CD4-positive, alpha-beta T cell (primary cell): ENCODE data around the gene TIPARP. TPM values are rescaled to one million over a fixed set of nuclear protein-coding genes. Genes with fewer than 3 reads are reported as not detected.

Experiments used
- ATAC-seq: fragments of 200-7000 bp; cut with Tn5 transposase; one replicate; pipeline ENCODE4 v1.10.0; 2022; ENCODE audit warnings: mild to moderate bottlenecking; ENCODE audit not compliant: poor library complexity
- CTCF ChIA-PET: fragments of 350-600 bp; sonication (Branson Sonifier 250); formaldehyde crosslinking; loops from one replicate; lab custom pipeline; 2021; ENCODE audit warnings: antibody characterized with exemption, inconsistent platforms; lab: Charles Lee
- POLR2A ChIA-PET: fragments of 350-600 bp; sonication (Branson Sonifier 250); formaldehyde crosslinking; loops from one replicate; lab custom pipeline; 2021; ENCODE audit warnings: antibody characterized with exemption, inconsistent platforms; lab: Charles Lee
- DNase-seq, 14 experiments: peaks; one replicate each; pipeline ENCODE4 v3.0.0-alpha.2; 2013 to 2020; ENCODE audit warnings: mixed read lengths in 2 of 14
- H3K27ac ChIP-seq, 2 donors: one replicate each; pipeline versions ENCODE4 v1.5.1 to v1.7.0; 2013; ENCODE audit warnings: low read length in 2 of 2, low read depth in 1 of 2, mild to moderate bottlenecking in 1 of 2
- H3K27me3 ChIP-seq, 2 experiments: 1 replicate in 1 of 2; 2 replicates in 1 of 2; pipeline versions ENCODE4 v1.6.1 to v1.7.0; 2013; ENCODE audit warnings: low read length in 2 of 2, control low read depth in 1 of 2, mild to moderate bottlenecking in 1 of 2, moderate library complexity in 1 of 2; ENCODE audit not compliant: insufficient read depth in 2 of 2, control insufficient read depth in 1 of 2
- H3K36me3 ChIP-seq: one replicate; pipeline ENCODE4 v1.6.1; 2013; ENCODE audit warnings: low read length, control low read depth; ENCODE audit not compliant: insufficient read depth
- H3K4me1 ChIP-seq: one replicate; pipeline ENCODE4 v1.6.1; 2013; ENCODE audit warnings: low read length, control low read depth; ENCODE audit not compliant: insufficient read depth
- H3K4me3 ChIP-seq: one replicate; pipeline ENCODE4 v1.5.1; 2013; ENCODE audit warnings: mild to moderate bottlenecking, low read length, moderate library complexity
- H3K9me3 ChIP-seq, 2 experiments: 1 replicate in 1 of 2; 2 replicates in 1 of 2; pipeline versions ENCODE4 v1.6.1 to v1.7.0; 2013; ENCODE audit warnings: low read length in 2 of 2, mild to moderate bottlenecking in 2 of 2, control low read depth in 1 of 2, moderate library complexity in 1 of 2; ENCODE audit not compliant: control insufficient read depth in 1 of 2, insufficient read depth in 1 of 2
- H3K27ac Mint-ChIP-seq: one replicate; pipeline ENCODE4 v1.8.0; 2020; ENCODE audit warnings: mixed read lengths
- H3K27me3 Mint-ChIP-seq: one replicate; pipeline ENCODE4 v1.8.0; 2021; ENCODE audit warnings: mixed read lengths
- H3K36me3 Mint-ChIP-seq: one replicate; pipeline ENCODE4 v1.8.0; 2021; ENCODE audit warnings: low read depth, mixed read lengths
- H3K4me1 Mint-ChIP-seq: one replicate; pipeline ENCODE4 v1.8.0; 2021; ENCODE audit warnings: low read depth, mixed read lengths
- H3K4me3 Mint-ChIP-seq: one replicate; pipeline ENCODE4 v1.8.0; 2020; ENCODE audit warnings: mild to moderate bottlenecking, mixed read lengths
- H3K9me3 Mint-ChIP-seq: one replicate; pipeline ENCODE4 v1.8.0; 2020; ENCODE audit warnings: mixed read lengths
- CTCF ChIP-seq: fragments of 200-600 bp; IDR thresholded peaks from one replicate; pipeline ENCODE4 v1.8.0; 2022; ENCODE audit warnings: antibody characterized with exemption, mild to moderate bottlenecking
- intact Hi-C, 2 experiments: fragments of 100-400 bp; cut with DNase I in 1 of 2; cut with micrococcal nuclease in 1 of 2; formaldehyde crosslinking; loops; one replicate each; pipeline versions ENCODE4 v1.15.1 to v1.9.0; 2023 to 2025; cut with DNase I, micrococcal nuclease
- total RNA-seq, 174 experiments: library from RNA in 2 of 174; stranded (reverse) in 2 of 174; gene quantifications; one replicate each; pipeline ENCODE4 v1.2.3 and lab custom pipeline; 2021 to 2026

Gene TIPARP
- total RNA-seq, 2 experiments from 2014 or later: 158 to 166 TPM

- Histone ChIP-seq H3K9me3 (no peaks in the 10 kb centered on the region), H3K36me3 (no peaks in the 10 kb centered on the region), H3K27me3 (no peaks in the 10 kb centered on the region), H3K27ac (peak overlapping the region in 1 of 2 donors; percentile 4), H3K4me3 (no peak overlapping the region), H3K4me1 (peaks cover 15% of the 10 kb centered on the region)
- Mint-ChIP-seq H3K36me3 (no peaks in the 10 kb centered on the region), H3K27me3 (no peaks in the 10 kb centered on the region), H3K27ac (peak overlapping the region; percentile 69), H3K4me1 (peaks cover 50% of the 10 kb centered on the region), H3K9me3 (no peaks in the 10 kb centered on the region), H3K4me3 (no peak overlapping the region)
- intact Hi-C loops: no loop called here
- DNase-seq: no peak
- TF ChIP-seq CTCF: no peak
- ChIA-PET CTCF (interaction anchor here (0.7 to 1.7 kb wide), 4 partner anchors 9 to 44 kb away, joined by 3 to 13 read pairs (median 3); partner anchors contain the start of gene TIPARP), POLR2A (interaction anchor here (1.2 to 2.4 kb wide), 3 partner anchors 9 to 495 kb away, joined by 4 to 34 read pairs (median 7); partner anchors contain the start of genes CCNL1, SSR3 and TIPARP)
- no peak for ATAC-seq
Observed at GRCh38 chr3:156665291-156665690, 9.1 kb upstream of the TIPARP start.

GRCh38 chr3:156666073-156666472 lies 8.3 kb upstream of the TIPARP start:
- intact Hi-C loops: no loop called here
- H3K27me3 Mint-ChIP-seq: no peaks in the 10 kb centered on the region
- POLR2A ChIA-PET: interaction anchor here (1.7 to 2.4 kb wide), 2 partner anchors 9 to 494 kb away, joined by 7 to 34 read pairs; partner anchors contain the start of genes CCNL1 and TIPARP
- no peaks in the 10 kb centered on the region for H3K9me3 Mint-ChIP-seq
- H3K36me3 ChIP-seq: no peaks in the 10 kb centered on the region
- H3K4me1 ChIP-seq: peaks cover 15% of the 10 kb centered on the region
- DNase-seq (no peak), ATAC-seq (no peak)
- H3K36me3 Mint-ChIP-seq: no peaks in the 10 kb centered on the region
- peak overlapping the region in 1 of 2 donors; percentile 4 for H3K27ac ChIP-seq
- H3K4me1 Mint-ChIP-seq: peaks cover 50% of the 10 kb centered on the region
- CTCF ChIA-PET: no interaction called here
- no peak overlapping the region for H3K4me3 ChIP-seq
- H3K27ac Mint-ChIP-seq: no peak overlapping the region
- H3K4me3 Mint-ChIP-seq: no peak overlapping the region
- TF ChIP-seq CTCF: no peak
- no peaks in the 10 kb centered on the region for H3K9me3 ChIP-seq
- H3K27me3 ChIP-seq: no peaks in the 10 kb centered on the region

- Mint-ChIP-seq H3K4me3 (no peak overlapping the region), H3K36me3 (no peaks in the 10 kb centered on the region), H3K27me3 (no peaks in the 10 kb centered on the region), H3K9me3 (no peaks in the 10 kb centered on the region), H3K27ac (no peak overlapping the region), H3K4me1 (peaks cover 50% of the 10 kb centered on the region)
- H3K9me3 ChIP-seq: no peaks in the 10 kb centered on the region
- no peak overlapping the region for H3K4me3 ChIP-seq
- no peak for TF ChIP-seq CTCF
- ATAC-seq (no peak), DNase-seq (peak in 2 of 14 experiments; percentile 13 to 43)
- ChIA-PET POLR2A (interaction anchor here (0.6 to 1.0 kb wide), 4 partner anchors 113 to 497 kb away, joined by 3 to 4 read pairs (median 4); partner anchors contain the start of gene SSR3), CTCF (no interaction called here)
- no peak overlapping the region for H3K27ac ChIP-seq
- intact Hi-C loops: no loop called here
- H3K4me1 ChIP-seq: peaks cover 15% of the 10 kb centered on the region
- H3K36me3 ChIP-seq: no peaks in the 10 kb centered on the region
- no peaks in the 10 kb centered on the region for H3K27me3 ChIP-seq
Observed at GRCh38 chr3:156668073-156668763, 6.2 kb upstream of the TIPARP start.
